PFSK-1 (cell line): ENCODE data around the gene CYP27A1.

Experiments used
- FOXP2 ChIP-seq: optimal IDR thresholded peaks from 2 replicates; pipeline ENCODE3; 2011; ENCODE audit warnings: borderline replicate concordance, control low read depth, inconsistent platforms; ENCODE audit not compliant: insufficient read depth; ENCODE audit errors: extremely low read length, extremely low read depth
- POLR2AphosphoS5 ChIP-seq: IDR thresholded peaks from 2 replicates; pipeline ENCODE4 v1.6.1; 2012; ENCODE audit warnings: low read depth, mild to moderate bottlenecking, control low read depth, low read length, moderate library complexity
- REST ChIP-seq, 2 experiments: IDR thresholded peaks; 2 replicates each; pipeline versions ENCODE4 v1.6.1 to v1.8.0; 2011 to 2012; ENCODE audit warnings: low read depth in 2 of 2, low read length in 2 of 2, control low read depth in 1 of 2, inconsistent platforms in 1 of 2, mild to moderate bottlenecking in 1 of 2, moderate library complexity in 1 of 2; ENCODE audit not compliant: insufficient read depth in 1 of 2
- SIN3A ChIP-seq: IDR thresholded peaks from 2 replicates; pipeline ENCODE4 v1.6.1; 2012; ENCODE audit warnings: mild to moderate bottlenecking, low read length, moderate library complexity, borderline replicate concordance; ENCODE audit not compliant: insufficient read depth
- TAF1 ChIP-seq: IDR thresholded peaks from 2 replicates; pipeline ENCODE4 v1.6.1; 2012; ENCODE audit warnings: low read length, control low read depth, borderline replicate concordance; ENCODE audit not compliant: insufficient read depth

GRCh38 chr2:218788529-218789255, 6.7 kb downstream of the CYP27A1 start:
- TF ChIP-seq SIN3A (no peak), REST (IDR thresholded peaks at IDR 0.05; ENCODE audit: insufficient read depth in 1 of 2, low read depth in 2 of 2, low read length in 2 of 2) (no peak), POLR2AphosphoS5 (no peak), FOXP2 (no peak), TAF1 (no peak)
